ENCODE data around the gene GTPBP6.
"Not testable (repeated sequence)": the region's sequence is repeated elsewhere in the genome, so short reads cannot be mapped to it uniquely, and the experiment has no call there.

GTPBP6 gene

GRCh38 chrX:335758-336155 is 17.2 kb upstream of the GTPBP6 start:
- DNase-seq (ENCODE audit: low spot score), result no peak

- no peak for DNase-seq (ENCODE audit: low spot score)
Measured at GRCh38 chrX:334971-335757, 16.6 kb upstream of the GTPBP6 start.

DNA sequence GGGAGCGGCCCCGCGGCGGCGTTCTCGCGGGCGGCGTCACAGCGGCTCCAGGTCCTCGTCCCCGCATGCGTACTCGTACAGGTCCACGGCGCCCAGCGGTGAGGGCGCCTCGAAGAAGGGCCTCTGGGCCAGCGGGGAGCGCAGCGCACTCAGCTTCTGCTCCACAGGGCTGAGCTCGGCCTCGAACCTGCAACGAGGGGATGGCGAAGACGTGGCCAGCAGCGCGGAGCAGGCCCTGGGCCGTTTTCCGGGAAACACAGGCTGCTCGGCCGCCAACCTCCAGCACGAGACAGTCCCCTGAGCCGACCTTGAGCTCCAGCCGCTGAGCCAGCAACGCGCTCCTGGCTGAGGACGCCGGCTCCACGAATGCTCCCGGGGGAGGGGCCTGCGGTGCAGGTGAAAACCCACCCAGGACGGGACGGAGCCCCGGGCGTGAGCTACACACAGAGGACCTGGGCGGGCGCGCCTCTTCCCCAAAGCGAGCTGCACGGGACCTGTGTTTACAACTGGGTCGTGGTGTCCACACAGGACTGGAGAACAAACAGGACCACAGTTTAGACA is 15.8 kb upstream of the GTPBP6 start:
- DNase-seq (ENCODE audit: low spot score), result no peak

- DNase-seq (ENCODE audit: low spot score), result no peak
Measured at GRCh38 chrX:333611-334311, 15.2 kb upstream of the GTPBP6 start.

- DNase-seq (ENCODE audit: low spot score), result no peak
Measured at GRCh38 chrX:332916-333610, 14.5 kb upstream of the GTPBP6 start.

GRCh38 chrX:332496-332860 is 13.9 kb upstream of the GTPBP6 start:
- DNase-seq (ENCODE audit: low spot score), result no peak

- DNase-seq (ENCODE audit: low spot score), result no peak
Measured at GRCh38 chrX:331825-332495, 13.4 kb upstream of the GTPBP6 start.

DNA sequence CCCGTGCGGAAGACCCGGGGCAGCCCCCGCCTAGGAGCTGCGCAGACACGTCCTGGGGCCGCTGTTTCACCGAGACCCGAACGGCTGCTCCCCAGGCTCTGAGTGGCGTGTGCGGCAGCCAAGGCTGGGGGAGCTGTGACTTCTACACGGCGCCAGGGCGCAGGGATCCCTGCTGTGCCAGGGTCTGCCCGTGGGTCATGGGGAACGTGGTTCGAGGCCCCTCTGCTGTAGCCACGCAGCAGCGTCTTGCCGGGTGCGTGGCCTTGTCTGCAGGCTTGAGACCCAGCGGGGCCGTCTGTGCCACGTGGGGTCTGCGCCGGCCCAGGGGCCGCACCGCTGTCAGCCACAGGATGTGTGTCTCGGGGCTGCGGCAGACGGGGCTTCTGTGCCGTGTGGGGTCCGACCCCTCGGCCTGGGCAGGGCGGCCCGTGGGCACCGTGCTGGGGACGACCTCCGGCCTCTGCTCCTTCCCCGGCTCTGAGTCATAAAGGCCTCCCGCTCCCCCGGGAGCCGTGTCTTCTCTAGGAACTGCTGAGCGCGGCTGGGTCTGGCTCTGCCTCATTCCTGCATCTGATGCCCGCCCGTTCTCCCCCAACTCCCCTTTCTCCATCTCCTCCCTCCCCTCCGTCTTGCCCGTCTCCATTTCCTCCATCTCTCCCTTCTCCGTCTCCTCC is 12.7 kb upstream of the GTPBP6 start:
- DNase-seq (ENCODE audit: low spot score), result no peak

DNA sequence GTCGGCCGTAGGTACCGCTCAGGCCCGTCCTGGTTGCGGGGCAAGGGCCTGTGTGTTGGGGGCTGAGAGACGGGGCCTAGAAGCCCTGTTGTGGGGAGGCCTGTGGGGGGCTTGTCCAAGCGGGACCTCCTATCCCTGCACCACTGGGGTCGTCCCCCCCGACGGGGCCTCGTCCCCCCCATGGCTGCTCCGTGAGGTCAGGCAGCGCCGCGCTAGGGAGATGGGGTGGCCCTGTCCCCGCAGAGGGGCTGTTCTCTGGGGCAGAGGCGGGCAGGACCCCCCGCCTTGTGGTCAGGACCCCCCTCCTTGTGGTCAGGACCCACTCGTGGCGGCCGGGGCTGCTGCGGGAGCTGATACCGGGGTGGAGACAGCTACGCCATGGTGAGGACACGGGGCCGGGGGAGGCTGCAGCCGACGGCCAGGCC is 12.1 kb upstream of the GTPBP6 start:
- no peak for DNase-seq (ENCODE audit: low spot score)

- DNase-seq (ENCODE audit: low spot score), result not testable (repeated sequence)
Measured at GRCh38 chrX:330141-330725, 11.6 kb upstream of the GTPBP6 start.

DNA sequence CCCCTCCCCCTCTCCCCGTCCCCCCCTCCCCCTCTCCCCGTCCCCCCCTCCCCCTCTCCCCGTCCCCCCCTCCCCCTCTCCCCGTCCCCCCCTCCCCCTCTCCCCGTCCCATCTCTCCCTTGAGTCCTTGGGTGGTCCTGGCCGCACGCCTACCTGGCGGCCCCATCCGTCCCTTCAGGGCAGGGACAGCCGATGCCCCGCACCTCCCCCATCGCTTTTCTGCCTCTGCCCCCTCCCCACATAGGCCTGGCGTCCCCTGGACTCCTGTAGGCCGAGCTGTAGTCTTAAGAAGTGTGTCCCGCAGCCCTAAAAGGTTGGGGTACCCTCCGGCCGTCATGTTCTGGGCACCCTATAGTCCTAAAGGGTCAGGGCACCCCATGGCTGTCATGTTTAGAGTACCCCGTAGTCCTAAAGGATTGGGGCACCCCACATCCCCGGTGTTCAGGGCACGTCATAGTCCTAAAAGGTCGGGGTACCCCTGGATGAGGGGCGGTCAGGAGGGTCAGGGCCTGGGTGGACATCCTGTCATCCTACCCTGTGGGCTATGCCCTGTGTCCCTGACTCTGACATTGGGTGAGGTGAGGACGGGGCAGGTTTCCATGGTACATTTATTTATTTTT is 10.8 kb upstream of the GTPBP6 start:
- no peak for DNase-seq (ENCODE audit: low spot score)

DNA sequence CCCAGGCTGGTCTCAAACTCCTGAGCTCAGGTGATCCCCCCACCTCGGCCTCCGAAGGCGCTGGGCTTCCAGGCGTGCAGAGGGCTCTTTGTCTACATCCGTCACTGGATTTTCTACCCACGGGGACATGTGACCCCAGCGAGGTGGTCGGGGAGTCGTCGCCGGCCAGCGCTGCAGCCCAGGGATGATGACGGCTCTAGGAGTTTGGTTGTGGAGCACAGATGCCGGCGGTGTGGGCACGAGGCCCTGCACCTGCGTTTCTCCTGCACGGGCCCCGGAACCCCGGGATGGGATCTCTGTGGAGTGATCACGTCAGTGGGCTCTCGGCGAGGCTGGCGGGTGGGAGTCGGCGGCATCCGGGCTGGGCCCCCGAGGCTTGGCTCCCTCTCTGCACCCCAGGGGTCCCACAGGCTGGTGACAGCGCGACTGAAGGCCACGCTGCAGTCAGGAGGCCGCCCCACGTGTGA is 9.1 kb upstream of the GTPBP6 start:
- no peak for DNase-seq (ENCODE audit: low spot score)

DNA sequence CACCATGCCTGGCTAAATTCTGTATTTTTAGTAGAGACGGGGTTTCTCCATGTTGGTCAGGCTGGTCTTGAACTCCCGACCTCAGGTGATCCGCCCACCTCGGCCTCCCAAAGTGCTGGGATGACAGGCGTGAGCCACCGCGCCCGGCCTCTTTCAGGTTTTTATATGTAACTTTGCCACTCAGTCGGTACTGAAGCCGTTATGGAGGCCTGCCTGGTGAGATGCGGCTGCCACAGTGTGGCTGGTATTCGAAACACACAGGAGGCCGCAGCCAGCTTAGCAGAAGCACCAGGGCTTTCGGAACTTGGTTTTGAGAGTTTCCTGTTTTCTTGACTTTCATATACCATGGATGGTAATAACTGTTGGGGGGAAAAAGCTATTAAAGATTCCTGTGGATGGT is 6.1 kb upstream of the GTPBP6 start:
- not testable (repeated sequence) for DNase-seq (ENCODE audit: low spot score)

GRCh38 chrX:323721-324628 is 5.4 kb upstream of the GTPBP6 start:
- peak; percentile 35 for DNase-seq (ENCODE audit: low spot score)

DNA sequence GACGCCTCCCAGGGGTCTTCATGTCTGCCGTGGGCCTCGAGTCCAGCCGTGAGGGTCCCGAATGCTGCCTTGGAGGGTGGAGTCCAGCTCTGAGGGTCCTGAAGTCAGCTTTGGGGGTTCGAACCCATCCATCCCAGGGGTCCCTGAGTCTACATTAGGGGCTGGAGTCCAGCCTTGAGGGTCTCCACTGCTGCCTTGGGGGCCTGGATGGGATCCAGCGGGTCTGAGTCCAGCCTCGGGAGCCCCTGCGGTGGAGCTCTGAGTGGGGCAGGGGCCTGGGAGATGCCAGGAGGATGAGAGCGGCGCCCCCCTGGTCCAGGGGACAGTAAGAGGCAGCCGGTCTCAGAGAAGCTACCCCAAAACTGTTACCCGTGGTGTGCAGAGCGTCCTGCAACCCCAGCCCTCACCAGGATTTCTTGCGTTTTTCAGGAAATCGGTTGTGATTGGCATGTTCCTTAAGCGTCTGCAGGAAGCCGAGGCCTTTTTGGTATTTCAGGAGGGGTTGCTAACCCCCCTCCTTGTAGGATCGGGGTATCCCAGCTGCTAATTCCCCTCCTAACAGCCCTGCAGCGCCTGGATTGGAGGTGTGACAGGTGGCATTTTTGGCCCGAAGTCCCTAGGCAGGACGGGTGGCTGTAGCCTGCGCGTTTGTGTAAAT is 1.7 kb upstream of the GTPBP6 start:
- DNase-seq (ENCODE audit: low spot score), result peak; percentile 19

- peak; percentile 22 for DNase-seq (ENCODE audit: low spot score)
Measured at GRCh38 chrX:319579-320125, 1.1 kb upstream of the GTPBP6 start.

DNA sequence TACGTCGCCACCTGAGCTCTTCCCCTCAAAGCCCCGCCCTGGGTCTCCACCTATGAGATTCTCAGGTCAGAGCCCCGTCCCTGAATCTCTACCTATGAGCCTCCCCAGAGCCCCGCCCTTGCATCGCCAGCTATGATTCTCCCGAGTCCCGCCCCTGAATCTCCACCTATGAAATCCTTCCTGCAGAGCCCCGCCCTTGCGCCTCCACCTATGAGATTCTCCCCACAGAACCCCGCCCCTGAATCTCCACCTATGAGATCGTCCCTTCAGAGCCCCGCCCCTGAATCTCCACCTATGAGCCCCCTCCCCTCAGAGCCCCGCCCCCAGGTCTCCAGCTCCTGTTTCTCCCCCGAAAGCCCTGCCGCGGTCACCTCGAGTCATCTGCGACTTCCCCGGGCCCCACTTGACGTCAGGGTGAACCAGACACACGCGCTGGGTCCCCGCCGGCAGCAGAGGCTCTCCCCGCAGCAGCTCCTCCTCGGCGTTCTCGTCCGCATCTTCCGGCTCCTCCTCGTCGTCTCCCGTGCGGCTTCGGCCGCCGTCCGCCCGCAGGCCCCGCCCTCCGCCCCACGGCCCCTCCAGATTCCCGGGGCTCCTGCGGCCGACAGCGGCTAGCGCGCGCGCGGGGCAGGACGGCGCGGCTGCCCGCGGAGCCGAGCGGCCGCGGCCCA is 393 bp downstream of the GTPBP6 start:
- peak; percentile 99 for DNase-seq (ENCODE audit: low spot score)

DNA sequence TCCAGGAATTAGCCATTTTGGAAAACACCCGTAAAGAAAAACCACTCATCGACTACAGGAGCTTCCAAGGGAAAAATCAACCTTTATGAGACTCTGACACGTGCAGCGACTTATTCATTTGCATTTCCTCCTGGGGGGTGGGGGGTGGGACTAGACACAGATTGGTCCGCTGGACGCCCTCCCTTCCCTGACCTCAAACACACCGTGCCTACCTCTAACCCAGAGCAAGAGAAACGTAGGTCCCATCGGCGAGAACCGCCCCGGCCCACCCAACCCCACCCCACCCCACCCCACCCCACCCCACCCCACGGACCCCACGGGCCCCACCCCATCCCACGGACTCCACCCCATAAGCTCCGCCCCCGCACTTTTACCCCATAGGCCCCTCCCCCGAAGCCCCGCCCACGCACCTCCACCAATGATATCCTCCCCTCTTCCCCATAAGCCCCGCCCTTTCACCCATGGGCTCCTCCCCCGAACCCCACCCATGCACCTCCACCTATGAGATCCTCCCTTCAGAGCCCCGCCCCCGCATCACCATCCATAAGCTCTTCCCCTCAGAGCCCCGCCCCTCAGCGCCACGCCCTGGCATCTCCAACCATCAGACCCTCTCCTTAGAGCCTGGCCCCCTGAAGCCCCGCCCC is 1.1 kb downstream of the GTPBP6 start:
- DNase-seq (ENCODE audit: low spot score), result no peak
